NCI-H446 treated with DMSO at 0.1 percent for 48 hours (cell line): Measurements from ENCODE around the gene CENPQ.

Source experiments
- DNase-seq: peaks from one replicate; lab custom pipeline; 2025; lab: John Stamatoyannopoulos, UW

The CENPQ gene

GRCh38 chr6:49541210-49541724 is 78.1 kb downstream of the CENPQ start:
- no peak for DNase-seq

- DNase-seq: no peak
Observed at GRCh38 chr6:49541936-49542335, 78.8 kb downstream of the CENPQ start.
